GM12865 (cell line): Measurements from ENCODE around the gene BARX1.

Experiments
- DNase-seq: peaks from one replicate; pipeline ENCODE4 v3.0.0; 2010; ENCODE audit warnings: low read depth
- H3K4me3 ChIP-seq: 2 replicates; pipeline ENCODE4 v1.5.1; 2011; ENCODE audit warnings: mild to moderate bottlenecking, low read depth, low read length, control low read depth
- TF ChIP-seq, protein P1 (sequence below): IDR thresholded peaks from 2 replicates; pipeline ENCODE4 v1.5.1; 2011; ENCODE audit warnings: low read length, control low read depth, low read depth, inconsistent platforms; ENCODE audit not compliant: insufficient read depth; ENCODE audit errors: missing control alignments

The BARX1 gene

DNA sequence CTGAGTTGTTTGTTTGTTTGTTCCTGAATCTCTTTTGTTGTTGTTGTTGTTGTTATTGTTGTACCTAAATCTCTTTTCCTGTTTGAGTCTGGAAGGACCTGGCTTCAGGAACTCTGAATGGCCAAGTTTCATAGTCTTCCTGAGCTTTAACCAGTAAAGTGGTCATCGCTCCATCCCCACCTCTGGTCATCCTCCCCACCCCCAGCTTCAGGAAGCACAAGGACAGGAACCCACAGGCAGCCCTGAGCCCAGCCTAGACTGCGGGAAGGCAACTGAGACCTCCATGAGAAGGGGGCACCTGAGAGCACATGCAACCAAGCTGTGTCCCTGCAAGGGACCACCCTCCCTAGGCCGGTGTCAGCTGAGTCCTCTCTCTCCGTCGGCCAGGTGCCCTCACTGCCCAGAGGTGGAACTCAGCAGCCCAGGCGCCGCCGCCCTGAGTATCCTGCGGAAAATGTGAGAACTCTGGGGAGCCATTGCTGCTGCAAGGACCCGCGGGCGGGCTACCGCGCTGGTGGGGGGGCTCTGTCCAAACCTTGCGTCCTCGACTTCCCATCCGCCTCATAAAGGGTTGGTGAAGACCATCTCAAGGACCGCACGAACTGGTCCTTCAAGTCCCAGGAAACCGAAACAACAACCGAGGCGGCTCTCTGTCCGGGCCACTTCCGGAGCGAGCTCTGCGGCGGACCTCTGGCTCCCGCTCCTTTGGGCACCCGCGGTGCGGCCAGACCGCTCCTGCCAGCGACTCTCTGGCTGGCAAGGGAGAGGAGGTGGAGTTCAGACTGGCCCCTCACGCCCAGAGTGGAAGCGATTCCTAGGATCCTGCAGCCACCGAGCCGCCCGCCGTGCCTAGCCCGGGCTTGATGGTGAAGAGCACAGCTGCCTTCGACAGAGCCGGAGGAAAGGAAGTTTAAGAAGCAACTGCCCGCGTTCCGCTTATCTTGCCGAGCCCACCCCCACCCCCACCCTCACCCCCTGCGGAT is 4.2 kb downstream of the BARX1 start:
- peak; percentile 18 for DNase-seq
- TF ChIP-seq, protein P1, sequence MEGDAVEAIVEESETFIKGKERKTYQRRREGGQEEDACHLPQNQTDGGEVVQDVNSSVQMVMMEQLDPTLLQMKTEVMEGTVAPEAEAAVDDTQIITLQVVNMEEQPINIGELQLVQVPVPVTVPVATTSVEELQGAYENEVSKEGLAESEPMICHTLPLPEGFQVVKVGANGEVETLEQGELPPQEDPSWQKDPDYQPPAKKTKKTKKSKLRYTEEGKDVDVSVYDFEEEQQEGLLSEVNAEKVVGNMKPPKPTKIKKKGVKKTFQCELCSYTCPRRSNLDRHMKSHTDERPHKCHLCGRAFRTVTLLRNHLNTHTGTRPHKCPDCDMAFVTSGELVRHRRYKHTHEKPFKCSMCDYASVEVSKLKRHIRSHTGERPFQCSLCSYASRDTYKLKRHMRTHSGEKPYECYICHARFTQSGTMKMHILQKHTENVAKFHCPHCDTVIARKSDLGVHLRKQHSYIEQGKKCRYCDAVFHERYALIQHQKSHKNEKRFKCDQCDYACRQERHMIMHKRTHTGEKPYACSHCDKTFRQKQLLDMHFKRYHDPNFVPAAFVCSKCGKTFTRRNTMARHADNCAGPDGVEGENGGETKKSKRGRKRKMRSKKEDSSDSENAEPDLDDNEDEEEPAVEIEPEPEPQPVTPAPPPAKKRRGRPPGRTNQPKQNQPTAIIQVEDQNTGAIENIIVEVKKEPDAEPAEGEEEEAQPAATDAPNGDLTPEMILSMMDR, result no peak
- H3K4me3 ChIP-seq, result no peak overlapping the region

DNA sequence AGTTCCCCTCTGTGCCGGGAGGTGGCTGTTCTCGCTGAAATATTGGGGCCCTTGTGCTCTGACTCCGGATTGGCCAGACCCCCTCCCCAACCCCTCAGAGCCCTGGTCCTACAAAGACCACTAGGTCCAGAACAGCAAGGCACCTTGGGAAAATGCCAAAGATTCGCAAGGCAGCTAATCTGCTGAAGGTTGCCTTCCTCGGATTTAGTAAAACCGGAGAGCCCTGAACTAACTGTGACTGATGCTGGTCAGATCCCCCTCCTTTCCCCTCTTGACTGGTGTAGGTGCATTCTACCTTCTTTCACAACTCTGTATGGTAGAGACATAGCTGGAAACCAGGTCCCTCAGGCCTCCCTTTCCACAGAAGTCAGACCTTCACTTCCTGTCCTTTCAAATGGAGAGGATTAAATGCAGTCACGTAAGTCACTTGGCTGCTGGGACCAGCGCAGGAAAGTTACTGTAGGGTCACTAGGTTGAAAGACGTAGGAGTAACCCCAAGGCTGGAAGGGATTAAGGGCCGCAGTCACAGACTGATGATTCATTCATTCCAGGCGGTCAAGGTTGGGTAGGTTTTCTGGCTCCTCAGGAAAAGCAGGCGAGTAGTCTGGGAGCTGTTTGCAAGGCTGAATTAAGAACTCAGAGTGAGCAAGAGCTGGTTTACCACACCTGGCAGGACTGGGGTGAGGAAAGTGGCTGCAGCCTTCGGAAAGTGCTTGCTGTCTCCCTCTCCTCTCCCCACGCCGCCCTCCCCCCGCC is 5.3 kb downstream of the BARX1 start:
- H3K4me3 ChIP-seq, result no peak overlapping the region
- DNase-seq, result no peak
- TF ChIP-seq, protein P1, result no peak

DNA sequence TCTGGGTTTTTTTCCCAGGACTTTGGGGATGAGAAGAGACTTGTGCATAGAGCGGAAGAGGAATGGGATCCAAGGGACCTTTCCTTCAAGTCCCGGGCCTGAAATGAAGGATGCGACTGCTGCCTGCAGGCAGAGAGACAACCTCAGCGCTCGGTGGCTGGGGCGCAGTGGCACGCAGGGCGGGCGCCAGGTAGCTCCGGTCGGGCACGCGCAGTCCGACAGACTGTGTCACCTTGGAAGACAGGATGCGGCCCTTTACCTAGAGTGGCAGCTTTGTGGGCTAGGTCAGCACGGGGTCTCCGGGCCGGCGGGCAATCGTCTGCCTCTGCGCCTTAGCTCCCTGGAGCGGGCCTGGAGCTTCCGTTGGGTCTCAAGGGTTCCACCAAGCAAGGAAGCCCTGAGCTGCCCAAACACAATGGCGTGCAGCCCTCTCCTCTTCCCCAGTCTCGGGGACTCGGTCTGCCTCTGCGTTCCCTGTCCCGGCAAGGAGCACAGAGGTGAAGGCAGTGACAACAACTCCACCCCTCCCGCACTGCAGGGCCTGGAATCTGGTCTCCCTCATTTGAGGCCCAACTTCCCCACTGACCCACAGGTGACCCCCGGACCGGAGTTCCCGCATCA is 6.0 kb downstream of the BARX1 start:
- TF ChIP-seq, protein P1, result no peak
- no peak for DNase-seq
- no peak overlapping the region for H3K4me3 ChIP-seq

DNA sequence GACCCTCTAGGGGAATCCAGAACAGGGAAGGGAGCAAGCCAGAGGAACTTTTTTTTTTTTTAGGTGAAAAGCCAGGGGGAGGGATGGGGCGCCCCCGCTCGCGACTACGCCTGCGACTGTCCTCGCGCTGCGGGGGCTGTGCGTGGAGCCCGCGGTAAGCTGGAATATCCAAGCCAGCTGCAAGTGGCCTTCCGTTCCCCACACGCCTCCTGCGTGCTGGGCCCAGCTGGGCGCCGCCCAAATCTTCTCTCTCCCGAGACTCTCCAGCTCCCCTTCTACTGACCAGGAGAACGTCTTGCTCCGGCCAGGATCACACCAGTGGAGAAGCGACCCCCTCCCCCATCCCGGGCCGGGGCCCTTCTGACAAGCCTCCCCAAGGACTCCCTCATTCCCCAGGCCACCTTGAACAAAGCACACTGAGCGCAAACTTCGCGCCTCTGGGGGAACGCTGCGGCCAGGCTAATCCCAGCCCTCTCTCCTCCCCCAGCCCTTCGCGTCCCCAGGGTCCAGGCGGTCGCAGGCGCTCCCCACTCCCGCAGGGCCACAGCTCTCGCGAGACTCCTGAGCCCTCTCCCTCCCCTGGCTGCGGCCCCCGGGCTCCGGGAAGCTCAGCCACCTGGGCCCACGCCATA is 6.6 kb downstream of the BARX1 start:
- TF ChIP-seq, protein P1, result no peak
- H3K4me3 ChIP-seq, result no peak overlapping the region
- DNase-seq, result no peak

DNA sequence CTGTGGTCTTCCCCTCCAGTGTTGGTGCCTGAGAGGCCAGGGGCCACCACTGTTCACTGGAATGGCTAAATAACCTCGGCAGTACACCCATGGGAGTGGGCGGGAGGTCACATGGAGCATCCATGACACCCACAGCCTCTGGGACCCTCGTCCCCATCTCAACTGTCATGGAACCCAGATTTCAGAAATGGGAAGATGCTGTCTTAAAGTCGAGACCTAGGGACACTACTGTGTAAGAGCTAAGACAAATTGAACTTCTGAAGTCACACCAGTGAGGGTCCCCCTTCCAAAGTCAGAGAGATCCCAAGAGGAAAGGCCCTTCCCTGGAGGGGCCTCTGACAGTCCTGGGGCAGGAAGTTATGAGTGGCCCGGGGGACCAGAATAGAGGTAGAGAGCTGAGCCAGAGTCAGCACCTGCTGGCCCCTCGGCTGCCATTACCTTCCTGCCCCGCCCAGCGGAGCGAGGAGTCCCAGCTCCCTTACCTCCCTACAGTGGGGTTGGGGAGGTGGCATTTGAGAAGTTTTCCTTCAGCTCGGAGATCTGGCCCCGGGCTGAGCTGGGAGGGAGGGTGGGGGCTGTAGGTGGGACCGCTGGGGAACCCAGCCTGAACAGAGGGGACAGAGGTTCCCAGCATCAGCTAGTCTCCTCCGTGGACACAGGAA is 7.6 kb downstream of the BARX1 start:
- H3K4me3 ChIP-seq, result no peak overlapping the region
- TF ChIP-seq, protein P1, result no peak
- no peak for DNase-seq

DNA sequence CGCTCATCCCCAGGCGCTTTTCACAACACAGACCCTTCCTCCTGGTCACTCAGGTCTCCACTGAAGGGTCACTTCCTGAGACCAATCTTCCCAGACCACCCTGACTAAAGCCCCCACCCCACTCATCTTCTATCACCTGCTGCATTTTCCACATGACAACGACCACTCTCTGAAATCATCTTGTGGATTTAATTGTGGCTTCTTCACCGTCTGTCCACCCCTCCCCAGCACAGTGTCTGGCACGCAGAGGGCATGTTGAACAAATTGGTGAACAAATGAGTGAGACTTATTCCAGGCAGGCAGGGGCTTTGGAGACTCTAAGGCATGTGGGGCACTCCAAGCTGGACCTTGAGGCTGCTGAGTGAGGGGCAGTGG is 8.8 kb downstream of the BARX1 start:
- TF ChIP-seq, protein P1, result no peak
- no peak overlapping the region for H3K4me3 ChIP-seq
- DNase-seq, result no peak
